Breast epithelium (tissue), 4 donors: ENCODE results near the gene NECTIN1. TPM values are rescaled to one million over a fixed set of nuclear protein-coding genes. Genes with fewer than 3 reads are reported as not detected.

ENCODE experiments used
- DNase-seq, 2 donors: peaks; one replicate each; pipeline ENCODE4 v3.0.0-alpha.2; 2019; ENCODE audit warnings: low spot score in 2 of 2
- H3K27ac ChIP-seq, 2 donors: fragments of 200-600 bp; sonication (generic) in 1 of 2; one replicate each; pipeline ENCODE4 v1.5.1; 2016 to 2019; ENCODE audit warnings: mild to moderate bottlenecking in 1 of 2
- H3K27me3 ChIP-seq, 2 donors: fragments of 200-600 bp; sonication (generic) in 1 of 2; one replicate each; pipeline versions ENCODE4 v1.5.1 to v1.6.0; 2017 to 2019; ENCODE audit warnings: control low read depth in 1 of 2, mild to moderate bottlenecking in 1 of 2
- H3K36me3 ChIP-seq: fragments of 200-600 bp; one replicate; pipeline ENCODE4 v1.5.1; 2019
- H3K4me1 ChIP-seq, 2 donors: fragments of 200-600 bp; sonication (generic); one replicate each; pipeline ENCODE4 v1.5.1; 2016 to 2019; ENCODE audit warnings: control low read depth in 1 of 2
- H3K4me3 ChIP-seq, 3 donors: fragments of 200-600 bp; sonication (generic); 1 replicate in 2 of 3; 2 replicates in 1 of 3; pipeline ENCODE4 v1.5.1; 2016 to 2019; ENCODE audit warnings: mild to moderate bottlenecking in 3 of 3, moderate library complexity in 2 of 3
- H3K9me3 ChIP-seq, 2 donors: fragments of 200-600 bp; sonication (generic) in 1 of 2; one replicate each; pipeline ENCODE4 v1.5.1; 2016 to 2019; ENCODE audit warnings: control low read depth in 1 of 2
- CTCF ChIP-seq, 3 donors: fragments of 450-650 bp; IDR thresholded peaks; one replicate each; pipeline ENCODE4 v1.5.1; 2016 to 2017; ENCODE audit warnings: antibody characterized with exemption in 3 of 3, mild to moderate bottlenecking in 3 of 3, moderate library complexity in 3 of 3
- POLR2A ChIP-seq: fragments of 450-650 bp; IDR thresholded peaks from one replicate; pipeline ENCODE4 v1.6.1; 2016; ENCODE audit warnings: antibody characterized with exemption, mild to moderate bottlenecking, moderate library complexity
- POLR2AphosphoS5 ChIP-seq, 3 donors: sonication (generic); formaldehyde crosslinking; IDR thresholded peaks; one replicate each; pipeline ENCODE4 v1.6.1; 2017; ENCODE audit warnings: antibody characterized with exemption in 3 of 3
- intact Hi-C: fragments of 100-400 bp; cut with DNase I; formaldehyde crosslinking; loops from one replicate; pipeline ENCODE4 v1.15.1; 2023; ENCODE audit warnings: low total_unique reads
- total RNA-seq, 3 donors: library from RNA; depleted of rRNA; stranded (reverse); fragments of >200 nt; gene quantifications; one replicate each; pipeline ENCODE4 v1.1.0, GENCODE V29; 2016

The NECTIN1 gene
- total RNA-seq, 3 donors from 2014 or later, result 2.6 to 6.6 (median 4.5) TPM

GRCh38 chr11:119635041-119635740 is 93.8 kb downstream of the NECTIN1 start:
- no peak for TF ChIP-seq CTCF (IDR thresholded peaks at IDR 0.05)
- Histone ChIP-seq H3K36me3 (no peaks in the 10 kb centered on the region), H3K4me3 (no peak overlapping the region), H3K4me1 (no peaks in the 10 kb centered on the region), H3K9me3 (no peaks in the 10 kb centered on the region), H3K27me3 (no peaks in the 10 kb centered on the region), H3K27ac (no peak overlapping the region)
- intact Hi-C loops, result no loop called here
- no peak for DNase-seq

GRCh38 chr11:119634301-119634700 is 94.7 kb downstream of the NECTIN1 start:
- no peak for DNase-seq
- TF ChIP-seq POLR2A (no peak), POLR2AphosphoS5 (IDR thresholded peaks at IDR 0.05) (no peak), CTCF (IDR thresholded peaks at IDR 0.05) (no peak)
- no peaks in the 10 kb centered on the region for H3K36me3 ChIP-seq
- intact Hi-C loops, result no loop called here
- H3K9me3 ChIP-seq, result no peaks in the 10 kb centered on the region
- no peaks in the 10 kb centered on the region for H3K4me1 ChIP-seq
- no peak overlapping the region for H3K4me3 ChIP-seq
- H3K27me3 ChIP-seq, result no peaks in the 10 kb centered on the region
- no peak overlapping the region for H3K27ac ChIP-seq

GRCh38 chr11:119629834-119630624 is 99.0 kb downstream of the NECTIN1 start:
- Histone ChIP-seq H3K4me3 (no peak overlapping the region), H3K4me1 (no peaks in the 10 kb centered on the region), H3K36me3 (no peaks in the 10 kb centered on the region), H3K27me3 (no peaks in the 10 kb centered on the region), H3K9me3 (no peaks in the 10 kb centered on the region), H3K27ac (no peak overlapping the region)
- no peak for TF ChIP-seq CTCF (IDR thresholded peaks at IDR 0.05)
- no peak for TF ChIP-seq POLR2A
- TF ChIP-seq POLR2AphosphoS5 (IDR thresholded peaks at IDR 0.05), result no peak
- DNase-seq, result no peak
- intact Hi-C loops, result no loop called here

GRCh38 chr11:119629085-119629484 is 99.9 kb downstream of the NECTIN1 start:
- H3K36me3 ChIP-seq, result no peaks in the 10 kb centered on the region
- no peaks in the 10 kb centered on the region for H3K9me3 ChIP-seq
- intact Hi-C loops, result no loop called here
- no peak overlapping the region for H3K4me3 ChIP-seq
- H3K27me3 ChIP-seq, result no peaks in the 10 kb centered on the region
- no peaks in the 10 kb centered on the region for H3K4me1 ChIP-seq
- TF ChIP-seq POLR2A (no peak), POLR2AphosphoS5 (IDR thresholded peaks at IDR 0.05) (no peak), CTCF (IDR thresholded peaks at IDR 0.05) (no peak)
- no peak for DNase-seq
- H3K27ac ChIP-seq, result no peak overlapping the region

GRCh38 chr11:119627286-119627685 is 101.7 kb downstream of the NECTIN1 start:
- H3K4me1 ChIP-seq, result no peaks in the 10 kb centered on the region
- no peak for DNase-seq
- H3K27ac ChIP-seq, result no peak overlapping the region
- no peaks in the 10 kb centered on the region for H3K36me3 ChIP-seq
- intact Hi-C loops, result no loop called here
- no peak overlapping the region for H3K4me3 ChIP-seq
- no peaks in the 10 kb centered on the region for H3K27me3 ChIP-seq
- H3K9me3 ChIP-seq, result no peaks in the 10 kb centered on the region
- no peak for TF ChIP-seq POLR2A
- no peak for TF ChIP-seq POLR2AphosphoS5 (IDR thresholded peaks at IDR 0.05)
- no peak for TF ChIP-seq CTCF (IDR thresholded peaks at IDR 0.05)
